ENCODE data around the gene IL1R2. TPM values are rescaled to one million over a fixed set of nuclear protein-coding genes. Genes with fewer than 3 reads are reported as not detected.
A peak's percentile ranks its signal among the peaks of the same experiment; 100 is the strongest.
"Not testable (repeated sequence)": the region's sequence is repeated elsewhere in the genome, so short reads cannot be mapped to it uniquely, and the experiment has no call there.

Gene IL1R2
- total RNA-seq, 2 donors from 2014 or later = 3.9 to 8.3 TPM

- DNase-seq (no peak), ATAC-seq (no peak)
- intact Hi-C loops (cut with DNase I) = no loop called here
These were observed 1.9 kb upstream of the IL1R2 start for GRCh38 chr2:101989740-101990460.

- DNase-seq = no peak
- intact Hi-C loops (cut with DNase I) = no loop called here
- ATAC-seq = no peak
These were observed 2.0 kb downstream of the IL1R2 start for GRCh38 chr2:101993772-101994171.

- no peak for DNase-seq
- no peak for ATAC-seq
- intact Hi-C loops (cut with DNase I) = no loop called here
These were observed 3.3 kb downstream of the IL1R2 start for GRCh38 chr2:101995019-101995418.

- DNase-seq (no peak), ATAC-seq (no peak)
- intact Hi-C loops (cut with DNase I) = no loop called here
These were observed 4.0 kb downstream of the IL1R2 start for GRCh38 chr2:101995804-101996203.

- DNase-seq (no peak), ATAC-seq (no peak)
- intact Hi-C loops (cut with DNase I) = no loop called here
These were observed 6.8 kb downstream of the IL1R2 start for GRCh38 chr2:101998556-101998895.

GRCh38 chr2:101998896-101999789 is 7.4 kb downstream of the IL1R2 start:
- no peak for DNase-seq
- no peak for ATAC-seq
- intact Hi-C loops (cut with DNase I) = no loop called here

DNA sequence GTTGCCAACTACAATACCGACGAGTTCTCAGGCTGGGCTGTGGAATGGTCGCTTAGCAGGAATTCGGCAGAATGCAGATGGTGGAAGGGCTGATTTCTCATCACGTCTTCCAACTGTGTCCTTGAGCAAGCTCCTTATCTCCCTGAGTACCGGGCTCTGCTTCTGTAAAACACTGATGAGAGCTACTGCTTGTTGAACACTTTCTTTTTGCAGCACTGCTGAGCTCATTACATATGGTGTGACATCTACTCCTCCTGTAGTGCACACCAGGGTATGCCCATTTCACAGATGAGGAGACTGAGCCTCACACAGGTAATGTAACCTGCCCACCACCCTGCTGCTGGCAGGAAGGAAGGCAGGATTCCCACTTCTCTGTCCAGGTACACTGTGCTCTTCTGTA is 8.3 kb downstream of the IL1R2 start:
- no peak for ATAC-seq
- intact Hi-C loops (cut with DNase I) = no loop called here
- no peak for DNase-seq

DNA sequence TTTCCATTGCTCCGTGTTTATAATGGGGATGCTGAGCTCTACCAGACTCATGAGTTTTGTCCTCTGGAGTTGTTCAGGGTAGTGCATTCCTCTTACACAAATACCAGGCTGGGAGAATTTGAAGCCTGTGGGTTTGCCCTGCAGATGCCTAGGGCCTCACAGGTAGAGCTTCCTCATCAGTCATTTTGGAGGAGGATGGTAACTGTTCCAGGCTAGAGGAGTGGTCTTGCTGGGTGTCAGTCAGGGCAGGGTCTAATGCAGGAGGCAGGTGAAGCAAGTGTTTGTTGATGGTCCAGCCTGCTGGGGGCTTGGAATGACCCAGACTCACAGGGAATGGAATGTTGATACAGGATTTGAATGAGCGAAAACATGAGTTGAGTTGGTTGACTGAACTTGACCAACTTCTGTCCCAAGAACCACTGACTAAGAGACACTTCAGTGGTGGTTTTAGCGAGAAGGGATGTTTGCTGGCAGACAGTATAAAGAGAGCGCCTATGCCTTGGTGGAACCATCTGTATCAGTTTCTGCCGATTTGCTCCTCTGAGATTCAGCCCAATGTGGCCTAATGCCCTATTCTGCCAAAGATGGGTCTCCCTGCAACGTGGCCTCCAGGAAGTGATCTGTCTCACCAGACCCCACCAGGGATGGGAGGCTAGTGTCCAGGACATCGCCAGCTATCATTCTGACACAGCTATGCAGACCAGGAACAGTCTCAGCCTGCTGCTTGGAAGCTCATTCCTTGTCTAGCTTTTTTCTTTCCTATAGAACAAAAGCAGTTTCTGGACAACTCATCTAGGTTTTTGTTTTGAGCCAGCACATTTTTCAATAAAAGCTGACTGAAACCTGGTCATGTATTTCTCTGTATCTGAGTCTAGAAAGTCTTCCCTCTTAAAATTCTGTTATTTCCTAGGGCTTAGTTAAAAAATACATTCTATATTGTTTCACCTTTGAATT is 9.3 kb downstream of the IL1R2 start:
- DNase-seq = no peak
- ATAC-seq = no peak
- intact Hi-C loops (cut with DNase I) = no loop called here

DNA sequence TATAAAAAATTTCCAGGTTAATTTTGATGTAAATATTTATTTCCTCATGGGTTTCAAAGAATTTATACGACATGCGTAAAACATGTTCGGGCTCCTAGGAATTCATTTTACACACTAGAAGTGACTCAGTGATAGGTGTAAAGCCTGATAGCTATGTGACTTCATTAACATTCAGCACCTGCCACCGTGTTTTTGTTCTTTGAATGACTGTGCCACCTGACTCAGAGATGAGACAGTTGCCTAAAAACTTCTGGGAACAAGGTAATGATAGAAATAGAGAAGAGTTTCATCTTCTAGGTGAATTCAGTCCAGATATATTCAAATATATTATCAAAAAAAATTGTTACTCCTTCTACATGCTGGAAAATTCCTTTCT is 10.0 kb downstream of the IL1R2 start:
- intact Hi-C loops (cut with DNase I) = no loop called here
- no peak for DNase-seq
- ATAC-seq = no peak

DNA sequence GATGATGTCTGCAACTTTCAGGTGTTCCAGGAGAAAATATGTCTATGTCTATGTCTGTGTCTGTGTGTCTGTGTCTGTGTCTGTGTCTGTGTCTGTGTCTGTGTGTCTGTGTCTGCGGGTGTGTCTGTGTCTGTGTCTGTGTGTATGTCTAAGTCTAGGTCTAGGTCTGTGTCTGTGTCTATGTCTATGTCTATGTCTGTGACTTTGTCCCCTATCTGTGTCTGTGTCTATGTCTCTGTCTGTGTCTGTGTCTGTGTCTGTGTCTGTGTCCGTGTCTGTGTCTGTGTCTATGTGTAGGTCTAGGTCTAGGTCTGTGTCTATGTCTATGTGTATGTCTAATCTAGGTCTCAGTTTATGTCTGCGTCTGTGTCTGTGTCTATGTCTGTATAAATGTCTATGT is 10.5 kb downstream of the IL1R2 start:
- DNase-seq (no peak), ATAC-seq (no peak)
- intact Hi-C loops (cut with DNase I) = no loop called here

- ATAC-seq; DNase-seq; intact Hi-C loops (cut with DNase I): not testable (repeated sequence)
These were observed 11.1 kb downstream of the IL1R2 start for GRCh38 chr2:102002909-102003308.

- intact Hi-C loops (cut with DNase I) = no loop called here
- DNase-seq (no peak), ATAC-seq (no peak)
These were observed 11.9 kb downstream of the IL1R2 start for GRCh38 chr2:102003696-102004095.

DNA sequence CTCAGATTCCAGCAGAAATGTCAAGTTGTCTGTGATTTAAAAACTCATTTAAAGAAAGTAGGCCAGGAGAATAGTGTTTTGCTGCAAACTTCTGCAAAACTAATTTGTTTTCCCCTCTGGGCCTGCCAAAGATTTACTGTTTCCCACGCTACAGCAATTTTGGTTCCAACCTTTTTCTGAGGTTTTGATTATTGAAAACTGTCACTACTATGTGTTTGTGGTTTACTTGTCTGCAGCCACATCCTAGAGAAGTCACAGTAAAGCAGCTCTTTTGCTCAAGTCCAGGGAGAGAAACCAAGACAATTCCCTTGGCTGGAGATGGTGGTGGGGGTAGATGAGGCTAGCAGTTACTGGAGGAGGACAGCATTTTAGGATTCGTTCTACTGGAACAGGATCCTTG is 12.8 kb downstream of the IL1R2 start:
- DNase-seq = no peak
- ATAC-seq = peak in 1 of 2 donors; percentile 60
- intact Hi-C loops (cut with DNase I) = no loop called here

GRCh38 chr2:102005449-102005848 is 13.7 kb downstream of the IL1R2 start:
- intact Hi-C loops (cut with DNase I) = loop anchor here in 1 of 2 donors (5.0 kb wide), 1 partner anchor 442 kb away; no protein-coding TSS in a partner anchor
- ATAC-seq = no peak
- no peak for DNase-seq

DNA sequence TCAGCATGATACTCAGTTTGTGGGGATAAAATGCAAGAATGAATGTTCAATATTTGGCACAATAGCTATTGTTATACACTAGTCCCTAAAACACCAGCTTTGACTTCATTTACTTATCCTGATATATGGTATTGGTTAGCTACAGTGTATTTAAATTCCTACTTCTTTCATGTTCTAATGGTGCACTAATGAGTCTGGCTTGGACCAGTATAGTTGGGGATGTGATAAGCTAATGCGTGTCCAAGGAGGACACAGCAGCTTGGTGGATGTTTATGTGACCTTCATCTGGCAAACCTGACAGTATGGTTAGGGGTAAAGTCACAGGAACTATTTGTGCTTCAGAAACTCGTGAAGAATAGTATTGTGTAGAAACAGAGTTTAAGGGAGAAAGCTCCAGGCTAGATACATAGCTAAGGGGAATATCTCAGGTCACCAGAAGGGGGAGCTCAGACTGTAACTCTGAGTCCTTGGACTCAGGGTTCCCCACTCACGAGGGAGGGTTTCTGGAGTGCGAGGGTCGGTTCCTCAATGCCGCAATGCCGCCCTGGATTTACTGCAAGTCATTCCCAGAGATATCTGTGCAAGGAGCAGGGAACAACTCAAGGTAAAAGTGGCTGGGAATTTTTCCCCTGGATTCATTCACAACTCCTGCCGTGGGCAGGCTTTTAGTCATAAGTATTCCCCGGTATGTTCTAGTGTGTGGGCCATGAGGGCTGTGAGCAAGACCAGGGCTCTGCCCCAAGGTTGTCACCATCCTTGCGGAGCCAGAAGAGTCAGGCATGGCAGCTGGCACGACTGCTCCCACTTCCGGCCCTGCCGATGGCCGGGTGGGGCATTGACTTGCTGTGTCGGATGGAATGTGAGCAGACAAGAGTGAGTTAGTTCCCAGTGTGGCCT is 14.5 kb downstream of the IL1R2 start:
- DNase-seq = no peak
- intact Hi-C loops (cut with DNase I) = loop anchor here in 1 of 2 donors (5.0 kb wide), 1 partner anchor 441 kb away; no protein-coding TSS in a partner anchor
- ATAC-seq = peak; percentile 76 to 79

DNA sequence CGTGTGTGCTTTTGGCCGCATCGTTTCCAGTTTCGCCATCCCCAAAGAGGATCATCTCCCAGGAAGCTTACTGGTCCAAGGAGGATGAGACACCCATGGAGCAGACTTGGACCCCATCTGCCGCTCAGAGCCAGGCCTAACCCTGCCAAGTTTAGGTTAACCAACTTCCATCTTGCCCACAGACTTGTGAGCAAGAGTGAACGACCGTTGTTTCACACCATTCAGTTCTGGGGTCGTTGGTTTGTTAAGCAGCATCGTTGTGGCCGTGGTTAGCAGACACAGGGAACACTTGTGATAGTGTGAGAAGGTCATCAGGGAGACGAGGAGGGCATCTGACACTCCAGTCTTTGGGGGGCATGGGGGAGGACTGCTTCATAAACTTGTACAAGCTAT is 15.1 kb downstream of the IL1R2 start:
- intact Hi-C loops (cut with DNase I) = loop anchor here in 1 of 2 donors (5.0 kb wide), 1 partner anchor 440 kb away; no protein-coding TSS in a partner anchor
- DNase-seq (no peak), ATAC-seq (no peak)

DNA sequence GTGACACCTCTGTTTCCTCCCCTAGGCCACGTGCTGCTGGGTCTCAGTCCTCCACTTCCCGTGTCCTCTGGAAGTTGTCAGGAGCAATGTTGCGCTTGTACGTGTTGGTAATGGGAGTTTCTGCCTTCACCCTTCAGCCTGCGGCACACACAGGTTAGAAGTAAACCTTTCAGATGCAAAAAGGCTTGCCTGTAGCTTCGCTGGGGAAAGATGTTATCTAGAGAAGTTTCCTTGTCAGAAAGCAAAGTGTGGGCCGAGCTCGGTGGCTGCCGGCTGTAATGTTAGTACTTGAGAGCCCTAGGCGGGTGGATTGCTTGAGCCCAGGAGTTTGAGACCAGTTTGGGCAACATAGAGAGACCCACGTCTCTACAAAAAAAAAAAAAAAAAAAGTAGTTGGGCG is 16.7 kb downstream of the IL1R2 start:
- ATAC-seq = no peak
- intact Hi-C loops (cut with DNase I) = loop anchor here in 1 of 2 donors (5.0 kb wide), 1 partner anchor 439 kb away; no protein-coding TSS in a partner anchor
- DNase-seq = no peak

DNA sequence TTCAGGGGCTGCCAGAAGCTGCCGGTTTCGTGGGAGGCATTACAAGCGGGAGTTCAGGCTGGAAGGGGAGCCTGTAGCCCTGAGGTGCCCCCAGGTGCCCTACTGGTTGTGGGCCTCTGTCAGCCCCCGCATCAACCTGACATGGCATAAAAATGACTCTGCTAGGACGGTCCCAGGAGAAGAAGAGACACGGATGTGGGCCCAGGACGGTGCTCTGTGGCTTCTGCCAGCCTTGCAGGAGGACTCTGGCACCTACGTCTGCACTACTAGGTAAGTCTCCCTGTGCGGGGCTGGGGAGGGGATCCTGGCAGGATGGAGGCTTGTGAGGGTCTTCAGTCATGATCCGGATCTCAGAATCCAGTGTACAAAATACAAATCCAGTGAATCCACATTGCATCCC is 17.8 kb downstream of the IL1R2 start:
- DNase-seq (no peak), ATAC-seq (no peak)
- intact Hi-C loops (cut with DNase I) = loop anchor here in 1 of 2 donors (5.0 kb wide), 1 partner anchor 438 kb away; no protein-coding TSS in a partner anchor

All from left cardiac atrium (tissue), 4 donors.